ENCODE measurements around the gene CARMIL1. TPM values are rescaled to one million over a fixed set of nuclear protein-coding genes. Genes with fewer than 3 reads are reported as not detected.

CARMIL1 gene
- total RNA-seq, 1 experiment from 2014 or later: 23.6 TPM

GRCh38 chr6:25477006-25477590 is 197.9 kb downstream of the CARMIL1 start:
- Mint-ChIP-seq H3K27me3 (ENCODE audit: low read depth) (no peaks in the 10 kb centered on the region), H3K36me3 (ENCODE audit: insufficient read depth in 1 of 3, low read depth in 3 of 3) (peaks cover 5 to 28% (median 25%) of the 10 kb centered on the region in 3 experiments; a peak in 6 of 7 replicates), H3K4me3 (no peak overlapping the region), H3K27ac (0 out of 7 replicates have a peak overlapping the region, but pooled peaks of 2 of the 3 experiments have one; percentile 1 to 5), H3K9me3 (no peaks in the 10 kb centered on the region), H3K4me1 (peaks cover 4 to 11% of the 10 kb centered on the region in 2 experiments; a peak in 3 of 4 replicates)
- H4K20me1 ChIP-seq (ENCODE audit: control insufficient read depth, insufficient read depth, insufficient read length): no peaks in the 10 kb centered on the region
- H3K9ac ChIP-seq (ENCODE audit: extremely low read depth, insufficient read length, low read length): no peak overlapping the region
- no peak overlapping the region for H2BK120ac ChIP-seq (ENCODE audit: low read depth, low read length, poor library complexity, severe bottlenecking)
- no peak overlapping the region for H2AK5ac ChIP-seq (ENCODE audit: insufficient read length, low read length)
- WGBS (ENCODE audit: extremely low coverage, insufficient read length, low lambda C conversion rate): no CpG with 5 or more reads among the region's 4 CpGs
- no peak overlapping the region for H4K8ac ChIP-seq (replicated peaks; ENCODE audit: insufficient read length, low read depth, low read length)
- H4K91ac ChIP-seq (ENCODE audit: insufficient read length, low read depth, low read length): no peak overlapping the region
- no peak overlapping the region for H2BK12ac ChIP-seq (ENCODE audit: insufficient read length, low read depth, low read length)
- H3K4ac ChIP-seq (ENCODE audit: low read depth, low read length): no peak overlapping the region
- no peak for DNase-seq
- H3K18ac ChIP-seq (ENCODE audit: insufficient read length, low read depth, low read length): no peak overlapping the region
- TF ChIP-seq CTCF (conservative IDR thresholded peaks at IDR 0.05): no peak
- no peak overlapping the region for H3K56ac ChIP-seq (ENCODE audit: insufficient read length, low read depth, low read length)
- H2BK15ac ChIP-seq (ENCODE audit: low read depth, low read length): no peak overlapping the region
- no peak overlapping the region for H2AFZ ChIP-seq (ENCODE audit: low read length)
- no peak overlapping the region for H2BK5ac ChIP-seq (ENCODE audit: insufficient read length, low read length)
- no peak overlapping the region for H3K27ac ChIP-seq (ENCODE audit: insufficient read length, low read depth, low read length)
- no peak overlapping the region for H3K23ac ChIP-seq (ENCODE audit: insufficient read length, low read depth, low read length)
- H3K14ac ChIP-seq (ENCODE audit: insufficient read depth, low read length): no peak overlapping the region
- H3K4me2 ChIP-seq (ENCODE audit: insufficient read depth, insufficient read length, low read length): no peak overlapping the region
- no peaks in the 10 kb centered on the region for H3K79me1 ChIP-seq (ENCODE audit: insufficient read depth, low read depth, low read length, poor library complexity, severe bottlenecking)
- no peak overlapping the region for H3T11ph ChIP-seq (ENCODE audit: low read length)
- no peaks in the 10 kb centered on the region for H3K4me1 ChIP-seq (ENCODE audit: insufficient read depth, low read length)
- H4K5ac ChIP-seq (ENCODE audit: insufficient read length, low read depth, low read length): no peak overlapping the region
- H2BK20ac ChIP-seq (ENCODE audit: low read depth, low read length, poor library complexity, severe bottlenecking): no peak overlapping the region
- H3K79me2 ChIP-seq (ENCODE audit: insufficient read depth, low read length): no peaks in the 10 kb centered on the region
- H3K9me3 ChIP-seq (ENCODE audit: control insufficient read depth, low read depth, low read length): no peaks in the 10 kb centered on the region
- H3K27me3 ChIP-seq (ENCODE audit: insufficient read depth, low read length): no peaks in the 10 kb centered on the region
- no peaks in the 10 kb centered on the region for H3K23me2 ChIP-seq (ENCODE audit: insufficient read length, low read depth, low read length, poor library complexity, severe bottlenecking)

Measured in H9 (cell line).